Measurements from ENCODE around the gene ARMC8. TPM values are rescaled to one million over a fixed set of nuclear protein-coding genes. Genes with fewer than 3 reads are reported as not detected.

The ARMC8 gene
- polyA plus RNA-seq, 12 donors = 34.2 to 52.7 (median 44.5) TPM; not detected in 1

- DNase-seq = no peak
These were observed 110.8 kb downstream of the ARMC8 start for GRCh38 chr3:138297876-138298275.

- DNase-seq = no peak
These were observed 113.5 kb downstream of the ARMC8 start for GRCh38 chr3:138300647-138301046.

- DNase-seq = no peak
These were observed 116.4 kb downstream of the ARMC8 start for GRCh38 chr3:138303474-138303873.

GRCh38 chr3:138307899-138308298 is 120.8 kb downstream of the ARMC8 start:
- no peak for DNase-seq

- DNase-seq = no peak
These were observed 121.7 kb downstream of the ARMC8 start for GRCh38 chr3:138308783-138309182.

GRCh38 chr3:138310494-138310893 is 123.4 kb downstream of the ARMC8 start:
- DNase-seq = no peak

GRCh38 chr3:138314751-138315150 is 127.7 kb downstream of the ARMC8 start:
- no peak for DNase-seq

- no peak for DNase-seq
These were observed 130.6 kb downstream of the ARMC8 start for GRCh38 chr3:138317687-138318086.

GRCh38 chr3:138323971-138324370 is 136.9 kb downstream of the ARMC8 start:
- no peak for DNase-seq

GRCh38 chr3:138325990-138326389 is 138.9 kb downstream of the ARMC8 start:
- no peak for DNase-seq

GRCh38 chr3:138326866-138327595 is 139.9 kb downstream of the ARMC8 start:
- no peak for DNase-seq

- no peak for DNase-seq
These were observed 140.7 kb downstream of the ARMC8 start for GRCh38 chr3:138327831-138328230.

- DNase-seq = no peak
These were observed 141.2 kb downstream of the ARMC8 start for GRCh38 chr3:138328341-138328740.

GRCh38 chr3:138329127-138329983 is 142.3 kb downstream of the ARMC8 start, which contains the start of gene NME9:
Gene NME9, minus strand, starts transcription at chr3:138329851. Its CDS starts 516 bp downstream, at chr3:138329335.
- no peak for DNase-seq

- DNase-seq = no peak
These were observed 142.8 kb downstream of the ARMC8 start for GRCh38 chr3:138329984-138330293.

- no peak for DNase-seq
These were observed 144.2 kb downstream of the ARMC8 start for GRCh38 chr3:138331143-138331894.

GRCh38 chr3:138332472-138333073 is 145.5 kb downstream of the ARMC8 start:
- DNase-seq = no peak

- no peak for DNase-seq
These were observed 147.5 kb downstream of the ARMC8 start for GRCh38 chr3:138334608-138335007.

- no peak for DNase-seq
These were observed 149.4 kb downstream of the ARMC8 start for GRCh38 chr3:138336454-138336999.

GRCh38 chr3:138338244-138338643 is 151.1 kb downstream of the ARMC8 start:
- no peak for DNase-seq

- DNase-seq = no peak
These were observed 151.7 kb downstream of the ARMC8 start for GRCh38 chr3:138338811-138339210.

GRCh38 chr3:138340511-138340910 is 153.4 kb downstream of the ARMC8 start:
- no peak for DNase-seq

All from muscle of arm (tissue), 12 donors.